EL (cell line): ENCODE results near the gene CATSPER4.

Experiments
- DNase-seq: peaks from one replicate; pipeline ENCODE4 v3.0.0-alpha.2; 2016

Gene CATSPER4

DNA sequence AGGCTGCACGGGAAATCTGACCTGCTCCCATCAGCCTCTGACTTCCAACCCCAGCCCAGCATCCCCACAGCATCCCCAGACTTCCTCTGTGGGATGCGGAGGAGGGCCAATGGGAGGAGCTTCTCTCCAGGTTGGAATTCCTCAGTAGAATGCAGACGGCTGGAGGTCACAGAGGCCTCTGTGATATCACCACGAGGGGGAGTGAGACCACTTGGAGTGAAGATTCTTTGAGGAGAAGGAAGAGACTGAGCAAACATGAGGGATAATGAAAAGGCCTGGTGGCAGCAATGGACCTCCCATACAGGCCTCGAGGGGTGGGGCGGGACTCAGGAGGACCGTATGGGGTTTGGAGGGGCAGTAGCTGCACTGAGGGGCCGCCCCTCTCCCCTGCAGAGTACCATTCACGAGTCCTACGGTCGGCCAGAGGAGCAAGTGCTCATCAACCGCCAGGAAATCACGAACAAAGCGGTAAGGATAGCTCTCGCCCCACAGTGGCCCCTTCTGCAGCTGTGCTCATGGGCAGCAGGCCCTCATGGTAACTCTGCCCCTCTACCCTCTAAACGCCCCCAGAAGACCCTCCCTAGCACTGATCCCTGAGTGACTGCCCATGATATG is at the start of gene CATSPER4:
Gene CATSPER4 (plus strand): TSS at position 230 of the 615 bp plus-strand sequence. CDS start 26 bp downstream, at position 256.
- peak; percentile 49 for DNase-seq

DNA sequence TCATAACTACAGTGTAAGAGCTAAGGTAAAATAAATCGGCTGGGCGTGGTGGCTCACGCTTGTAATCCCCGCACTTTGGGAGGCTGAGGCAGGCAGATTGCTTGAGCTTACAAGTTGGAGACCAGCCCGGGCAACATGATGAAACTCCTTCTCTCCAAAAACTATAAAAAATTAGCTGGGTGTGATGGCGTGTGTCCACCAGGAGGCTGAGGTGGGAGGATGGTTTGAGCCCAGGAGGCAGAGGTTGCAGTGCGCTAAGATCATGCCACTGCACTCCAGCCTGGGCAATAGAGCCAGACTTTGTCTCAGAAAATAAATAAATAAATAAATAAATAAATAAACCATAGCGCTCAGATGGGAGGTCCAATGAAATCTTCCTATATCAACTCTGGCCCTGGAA is 48.2 kb upstream of the CATSPER4 start:
- no peak for DNase-seq

DNA sequence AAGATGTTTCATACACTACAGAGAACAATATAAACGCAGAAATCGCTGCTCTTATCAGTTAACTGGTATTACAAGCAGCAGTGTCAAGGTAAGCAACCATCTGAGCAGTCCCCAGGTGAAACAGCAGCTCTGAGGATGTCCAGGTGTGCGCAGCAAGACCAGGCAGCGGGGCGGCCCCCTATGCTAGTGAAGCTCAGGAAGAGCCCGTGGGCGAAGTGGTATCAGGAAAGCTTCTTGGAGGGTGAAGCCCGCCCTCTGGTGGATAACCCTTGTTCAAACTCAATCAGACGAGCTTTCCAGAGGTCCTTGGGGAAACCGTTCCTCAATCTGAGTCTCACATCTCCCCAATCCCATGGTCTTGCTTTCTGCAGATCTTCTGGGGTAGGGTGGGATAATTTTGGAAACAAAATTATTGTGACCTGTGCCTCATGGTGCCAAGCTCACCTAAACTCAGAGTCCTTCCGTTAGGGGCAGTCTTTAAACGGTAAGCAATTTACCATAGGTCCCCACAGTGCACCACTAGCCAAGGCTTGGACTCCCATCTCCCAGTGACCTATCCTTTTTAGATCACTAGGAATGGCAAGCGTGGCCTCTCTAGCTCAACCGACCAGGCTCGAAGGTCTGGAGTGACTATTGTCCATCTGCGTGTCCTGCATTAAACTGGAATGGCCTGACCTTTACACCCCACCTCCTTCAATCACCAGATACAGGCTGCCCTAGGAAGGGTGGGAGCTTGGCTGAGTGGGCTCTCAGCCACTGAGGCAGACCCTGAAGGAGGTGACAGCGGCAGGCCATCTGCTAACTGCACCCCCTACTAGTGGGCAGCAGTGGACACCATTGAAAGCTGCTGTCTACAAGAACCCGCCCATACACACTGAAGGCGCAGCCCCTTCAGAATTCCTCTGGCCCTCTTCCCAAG is 45.1 kb upstream of the CATSPER4 start:
- DNase-seq, result peak; percentile 79

DNA sequence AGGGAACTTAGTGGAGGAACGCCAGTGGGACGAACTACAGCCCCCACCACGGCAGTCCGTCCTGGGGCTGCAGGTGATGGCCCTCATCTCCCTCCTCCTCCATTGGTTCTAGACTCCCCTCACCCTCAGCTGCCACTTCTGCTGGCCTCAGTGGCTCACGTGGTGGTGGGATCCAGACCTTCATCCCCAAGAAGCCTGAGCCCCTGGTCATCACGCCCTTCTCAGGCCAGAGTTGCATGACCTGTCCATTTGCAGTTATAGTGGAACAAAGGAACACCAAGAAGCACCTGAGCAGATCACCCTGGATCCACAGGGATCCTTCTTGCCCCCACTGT is 44.5 kb upstream of the CATSPER4 start:
- DNase-seq, result no peak

DNA sequence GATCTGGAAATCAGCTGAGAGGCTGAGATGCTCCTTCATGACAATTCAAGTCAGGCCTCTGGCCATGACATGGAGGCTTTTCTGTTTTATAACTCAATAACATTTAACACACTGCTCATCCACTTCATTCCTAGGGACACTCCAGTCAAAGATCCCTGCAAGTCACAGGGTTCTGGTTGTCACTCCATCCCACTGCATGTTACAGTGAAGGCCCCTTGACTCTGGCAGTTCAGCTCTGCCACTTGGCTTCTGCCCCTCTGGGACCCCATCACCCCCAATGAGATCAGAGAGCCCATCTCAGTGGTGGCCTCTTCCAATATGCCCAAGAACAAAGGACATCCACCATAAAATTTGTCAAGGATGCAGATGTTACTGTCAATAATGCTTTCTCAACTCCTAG is 41.5 kb upstream of the CATSPER4 start:
- no peak for DNase-seq

DNA sequence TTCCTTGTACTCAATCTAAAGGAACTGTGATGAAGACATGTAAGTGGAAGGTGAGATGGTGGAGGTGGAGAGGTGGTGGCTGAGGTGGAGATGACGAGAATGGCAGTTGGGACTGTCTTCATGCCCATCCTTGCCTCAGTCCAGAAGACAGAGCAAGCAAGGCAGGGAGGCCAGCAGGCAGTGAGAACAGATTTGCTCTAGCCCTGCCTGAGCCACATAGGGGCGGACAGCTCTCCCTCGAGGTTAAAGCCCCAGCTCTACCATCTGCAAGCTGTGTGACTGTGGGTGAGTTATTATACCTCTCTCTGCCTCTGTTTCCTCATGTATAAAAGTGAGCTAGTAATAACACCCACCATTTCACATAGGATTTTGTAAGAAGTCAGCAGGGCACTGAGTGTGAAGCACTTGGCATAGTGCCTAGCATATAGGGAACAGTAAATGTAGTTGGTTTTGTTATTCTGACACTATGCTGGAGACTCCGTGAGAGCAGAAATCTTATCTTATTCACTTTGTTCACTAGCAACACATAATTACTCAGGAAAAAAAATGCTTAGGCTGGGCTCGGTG is 36.4 kb upstream of the CATSPER4 start:
- no peak for DNase-seq

DNA sequence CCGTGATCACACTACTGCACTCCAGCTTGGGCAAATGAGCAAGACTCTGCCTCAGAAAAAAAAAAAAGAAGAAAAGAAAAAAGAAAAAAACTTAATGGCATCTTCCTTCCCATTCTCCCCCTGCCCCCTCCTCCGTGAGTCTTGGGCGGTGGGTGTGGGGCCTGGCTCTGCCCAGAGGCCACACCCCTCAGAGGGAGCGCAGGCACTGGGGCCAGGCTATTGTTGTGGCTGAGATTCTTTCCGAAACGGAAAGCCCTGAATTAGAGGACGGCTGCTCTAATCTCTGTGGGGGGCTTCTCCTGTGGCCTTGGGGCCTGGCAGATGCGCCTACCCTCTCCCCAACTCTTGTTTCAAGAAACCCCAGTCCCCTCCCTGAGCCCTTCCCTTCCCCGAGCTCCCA is 35.7 kb upstream of the CATSPER4 start:
- DNase-seq, result no peak

DNA sequence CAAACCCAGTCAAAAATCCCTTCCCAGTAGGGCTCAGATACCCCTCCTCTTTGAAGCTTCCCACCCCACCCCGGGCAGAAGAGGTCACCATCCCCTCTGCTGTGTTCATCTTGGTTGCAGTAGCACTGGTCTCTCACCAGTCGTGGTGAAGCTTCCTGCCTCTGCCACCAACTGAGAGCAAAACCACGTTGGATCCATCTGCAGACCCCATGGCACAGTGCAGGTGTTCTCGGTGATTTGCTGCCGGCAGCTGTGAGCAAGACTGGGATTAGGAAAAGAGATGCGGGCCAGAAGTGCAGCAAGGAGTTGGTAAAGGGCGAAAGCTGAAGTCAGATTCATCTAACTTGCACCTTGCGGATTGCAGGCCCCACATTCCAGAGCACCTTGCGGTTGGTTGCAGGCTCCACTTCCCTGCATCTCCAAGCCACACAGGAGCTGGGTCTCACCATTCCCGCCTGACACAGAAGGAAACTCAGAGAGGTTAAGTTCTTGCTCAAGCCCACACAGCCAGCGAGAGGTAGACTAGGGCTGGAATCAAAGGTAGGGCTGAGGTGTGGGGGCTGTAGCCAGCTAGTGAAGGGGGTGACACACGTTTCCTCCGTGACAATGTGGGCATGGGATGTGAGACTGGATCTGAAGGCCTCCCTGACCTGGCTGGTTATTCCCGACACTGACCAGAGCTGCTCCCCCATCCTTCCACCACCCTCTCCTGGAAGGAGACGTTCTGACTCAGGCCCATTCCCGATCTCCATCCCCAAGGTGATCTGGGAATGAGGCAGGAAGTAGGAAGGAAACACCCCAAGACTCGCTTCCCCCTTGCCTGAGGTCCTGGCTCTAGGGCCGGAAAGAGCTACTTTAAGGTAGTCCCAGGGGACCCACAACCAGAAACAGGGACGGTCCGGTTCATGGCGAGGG is 34.8 kb upstream of the CATSPER4 start:
- DNase-seq, result no peak

DNA sequence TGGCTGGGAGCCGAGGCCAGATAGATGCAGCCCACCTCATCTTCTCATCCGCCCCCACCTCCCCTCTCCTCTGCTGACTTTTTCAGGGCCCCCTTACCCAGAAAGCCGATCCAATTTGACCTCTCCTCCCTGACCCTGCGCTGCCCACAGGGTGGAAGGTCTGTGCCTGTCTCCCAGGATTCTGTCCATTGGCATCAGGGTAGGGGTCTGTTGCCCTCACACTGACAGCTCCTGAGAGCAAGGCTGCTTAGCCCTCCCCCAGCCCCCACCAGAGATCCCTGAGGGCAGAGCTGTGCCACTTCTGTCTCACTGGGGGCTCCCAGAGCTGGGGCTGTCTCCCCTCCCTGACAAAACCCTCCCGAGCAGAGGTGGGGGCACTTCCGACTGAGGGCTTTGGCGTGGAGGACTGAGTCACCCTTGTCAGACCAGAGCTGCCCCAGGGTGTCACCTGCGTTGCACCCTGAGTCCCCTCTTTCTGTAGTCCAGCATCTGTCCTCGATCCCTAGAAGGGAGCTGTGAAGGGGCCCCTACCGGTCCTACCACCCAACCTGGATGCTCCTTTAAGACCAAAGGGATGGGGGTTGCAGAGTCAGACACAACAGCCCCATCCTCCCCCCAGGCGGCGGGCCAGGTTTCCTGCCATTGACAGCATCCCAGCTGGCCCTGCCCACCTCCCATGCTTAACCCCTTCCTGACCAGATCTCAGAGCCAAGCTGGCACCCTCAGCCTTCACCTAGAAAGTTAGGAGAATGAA is 33.9 kb upstream of the CATSPER4 start:
- no peak for DNase-seq

DNA sequence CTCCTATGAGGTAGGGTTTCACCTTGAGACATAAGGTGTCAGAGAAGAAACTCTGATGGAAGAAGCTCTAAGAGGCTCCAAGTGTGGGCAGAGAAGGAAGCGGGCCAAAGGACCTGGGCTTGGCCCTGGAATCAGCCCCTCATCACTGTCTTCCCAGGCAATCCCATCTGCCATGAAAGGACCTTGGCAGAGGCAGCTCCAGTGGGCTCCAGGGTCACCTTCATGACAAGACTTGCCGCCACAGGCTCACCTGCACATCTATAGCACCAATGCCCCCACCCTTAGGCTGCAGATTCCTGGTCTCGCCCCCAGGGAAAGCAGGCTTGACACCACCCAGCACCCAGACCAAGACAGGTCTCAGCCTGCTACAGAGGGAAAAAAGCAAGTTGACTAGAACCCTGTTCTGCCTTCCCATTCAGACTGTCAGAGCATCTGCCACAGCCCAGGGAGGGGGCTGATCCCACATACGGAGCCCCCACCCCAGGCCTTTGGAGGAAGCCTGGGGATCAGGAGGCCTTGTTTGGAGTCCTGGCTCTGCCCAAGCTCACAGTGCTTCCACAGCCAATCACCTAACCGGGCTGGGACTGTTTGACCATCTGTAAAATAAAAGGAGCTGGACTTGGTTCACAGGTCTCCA is 32.0 kb upstream of the CATSPER4 start:
- no peak for DNase-seq

DNA sequence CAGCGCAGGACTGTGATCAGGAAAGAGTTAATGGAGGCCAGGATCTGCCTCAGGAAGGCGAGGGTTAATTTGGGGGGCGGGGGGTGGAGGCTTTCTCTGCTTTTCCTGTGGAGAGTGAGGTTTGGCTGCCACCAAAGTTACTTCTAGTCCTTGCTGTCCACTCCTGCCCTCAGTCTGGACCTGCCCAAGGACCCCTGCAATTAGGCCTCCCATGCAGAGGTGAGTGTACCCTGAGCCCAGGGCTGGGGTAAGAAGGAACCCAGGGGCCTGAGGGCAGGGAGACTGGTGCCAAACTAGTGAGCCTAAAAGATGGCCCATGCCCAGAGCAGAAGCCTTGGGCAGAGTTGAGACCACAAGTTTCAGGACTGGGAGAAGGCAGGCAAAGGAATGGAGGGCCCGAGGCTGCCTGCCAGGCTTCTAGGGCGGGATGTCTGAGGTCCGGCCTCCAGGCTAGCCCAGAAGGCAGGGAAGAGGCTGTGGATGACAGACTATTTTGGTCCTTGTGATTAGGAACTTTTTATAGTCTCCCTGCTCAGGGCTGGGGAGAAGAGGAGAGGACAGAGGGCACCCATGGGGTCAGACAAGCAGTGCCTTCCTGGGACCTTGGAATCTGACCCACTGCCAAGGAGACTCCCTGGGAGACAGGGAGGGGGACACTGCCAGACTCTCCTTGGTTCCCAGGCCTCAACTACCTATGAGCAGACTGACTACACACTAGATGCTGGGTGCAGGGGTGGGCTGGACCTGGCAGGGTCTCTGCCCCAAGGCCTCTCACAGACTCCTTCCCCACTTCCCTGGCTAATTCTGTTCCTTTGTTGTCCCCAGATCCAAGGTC is 31.3 kb upstream of the CATSPER4 start, which contains the start of gene FAM110D:
Gene FAM110D (plus strand): TSS at position 172 of the 835 bp plus-strand sequence. CDS start 2,213 bp downstream, outside the sequence.
- DNase-seq, result no peak

DNA sequence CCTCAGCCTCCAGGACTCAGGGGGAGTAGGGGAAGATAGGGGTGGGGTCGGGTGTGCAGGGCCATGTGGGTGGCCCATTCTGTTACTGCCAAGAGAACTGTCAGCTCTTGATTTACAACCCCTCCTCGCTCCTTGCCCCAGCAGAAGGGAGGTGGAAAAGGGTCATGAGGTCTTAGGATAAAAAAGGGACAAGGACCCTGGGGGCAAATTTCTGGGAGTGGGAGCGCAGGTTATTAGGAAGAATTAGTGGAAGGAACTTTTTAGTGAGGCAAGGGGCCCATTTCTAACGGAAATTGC is 30.7 kb upstream of the CATSPER4 start:
- no peak for DNase-seq

DNA sequence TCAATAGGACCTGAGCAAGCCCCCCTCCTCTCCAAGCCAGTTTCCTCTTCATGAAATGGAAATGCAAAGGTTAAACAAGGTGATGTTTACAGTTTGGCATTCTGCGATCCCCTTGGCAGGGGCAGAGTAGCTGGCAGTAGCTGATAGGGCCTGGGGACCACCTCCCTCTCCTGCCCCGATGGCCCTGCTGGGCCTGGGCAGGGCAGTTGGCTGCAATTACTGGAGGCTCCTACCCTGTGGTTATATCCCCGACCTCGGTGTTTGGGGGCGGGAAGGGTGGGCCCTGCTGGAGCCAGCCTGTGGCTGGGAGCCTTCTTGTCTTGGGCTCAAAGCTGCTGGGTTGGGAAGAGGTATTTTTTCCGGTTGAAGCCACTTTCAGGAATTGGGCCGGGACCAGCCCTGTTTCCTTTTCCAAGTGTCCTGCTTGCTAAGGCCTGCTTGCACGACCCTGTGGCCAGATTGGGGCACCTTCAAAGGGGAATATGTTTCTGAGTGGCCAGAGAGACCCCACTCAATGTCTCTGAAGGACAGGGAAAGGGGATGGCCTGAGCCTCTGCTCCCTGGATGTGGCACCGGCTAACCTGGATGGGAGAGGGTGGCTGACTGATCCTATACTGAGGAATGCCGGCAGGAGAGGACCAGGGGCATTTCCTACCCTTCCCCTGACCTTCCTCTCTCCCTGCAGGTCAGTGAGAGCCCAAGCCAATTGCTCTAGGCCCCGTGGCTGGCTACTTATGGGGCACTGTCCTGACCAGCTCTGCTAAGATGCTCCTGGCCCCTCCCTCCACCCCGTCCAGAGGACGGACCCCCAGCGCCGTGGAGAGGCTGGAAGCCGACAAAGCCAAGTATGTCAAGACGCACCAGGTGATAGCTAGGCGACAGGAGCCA is 29.6 kb upstream of the CATSPER4 start:
- no peak for DNase-seq

DNA sequence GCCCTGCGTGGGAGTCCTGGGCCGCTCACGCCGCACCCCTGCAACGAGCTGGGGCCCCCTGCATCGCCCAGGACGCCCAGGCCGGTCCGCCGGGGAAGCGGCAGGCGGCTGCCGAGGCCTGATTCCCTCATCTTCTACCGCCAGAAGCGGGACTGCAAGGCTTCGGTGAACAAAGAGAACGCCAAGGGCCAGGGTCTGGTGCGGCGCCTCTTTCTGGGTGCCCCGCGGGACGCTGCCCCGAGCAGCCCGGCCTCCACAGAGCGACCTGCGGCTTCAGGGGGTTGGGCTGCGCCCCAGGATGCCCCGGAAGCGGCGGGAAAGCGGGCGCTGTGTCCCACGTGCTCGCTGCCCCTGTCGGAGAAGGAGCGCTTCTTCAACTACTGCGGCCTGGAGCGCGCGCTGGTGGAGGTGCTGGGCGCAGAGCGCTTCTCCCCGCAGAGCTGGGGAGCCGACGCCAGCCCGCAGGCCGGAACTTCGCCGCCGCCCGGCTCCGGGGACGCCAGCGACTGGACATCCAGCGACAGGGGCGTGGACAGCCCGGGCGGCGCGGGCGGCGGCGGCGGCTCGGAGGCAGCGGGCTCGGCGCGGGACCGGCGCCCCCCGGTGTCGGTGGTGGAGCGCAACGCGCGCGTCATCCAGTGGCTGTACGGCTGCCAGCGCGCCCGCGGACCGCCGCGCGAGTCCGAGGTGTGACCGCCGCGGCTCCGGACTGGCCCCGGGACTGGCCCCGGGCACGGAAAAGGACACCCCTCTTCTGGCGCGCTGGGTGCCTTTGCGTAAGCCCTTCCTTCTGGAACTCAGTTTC is 28.8 kb upstream of the CATSPER4 start:
- DNase-seq, result peak; percentile 63

DNA sequence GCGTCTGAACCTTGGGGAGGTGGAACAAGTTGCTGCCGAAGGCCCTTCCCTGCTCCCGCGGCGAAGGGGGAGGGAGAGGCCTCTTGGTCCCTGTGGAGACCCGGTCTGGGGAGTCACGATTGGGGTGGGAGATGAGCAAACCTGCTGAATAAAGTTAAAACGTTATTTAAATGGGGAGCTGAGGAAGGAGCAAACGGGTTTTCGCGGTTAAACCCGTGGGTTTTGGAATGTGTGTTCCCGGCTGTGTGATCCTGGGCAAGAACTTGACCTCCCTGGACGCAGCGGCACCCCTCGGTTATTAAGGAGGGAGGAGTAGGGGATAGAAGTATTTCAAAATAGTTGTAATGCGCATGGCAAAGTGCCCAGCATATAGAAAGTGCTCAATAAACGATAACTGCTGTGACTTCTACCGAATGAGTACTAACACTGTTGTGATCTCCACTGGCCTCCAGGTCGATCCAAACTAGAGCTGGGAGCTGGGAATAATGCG is 28.1 kb upstream of the CATSPER4 start:
- no peak for DNase-seq

DNA sequence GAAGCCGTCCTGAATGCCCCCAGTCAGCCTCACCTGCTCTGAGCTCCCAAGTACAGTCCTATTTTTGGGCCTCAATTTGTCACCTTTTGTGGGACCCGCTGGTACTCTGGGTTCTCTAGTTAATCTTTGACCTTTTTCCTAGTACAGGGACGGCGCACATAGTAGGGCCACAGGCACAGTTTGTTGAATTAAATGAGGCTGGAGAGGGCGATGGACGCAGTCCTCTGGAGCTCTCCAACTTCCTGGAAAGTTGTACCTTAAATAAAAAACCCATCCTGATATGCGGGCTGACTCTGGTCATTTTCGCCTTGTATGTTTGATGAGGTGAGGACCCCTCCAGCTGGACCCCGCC is 26.7 kb upstream of the CATSPER4 start:
- no peak for DNase-seq

DNA sequence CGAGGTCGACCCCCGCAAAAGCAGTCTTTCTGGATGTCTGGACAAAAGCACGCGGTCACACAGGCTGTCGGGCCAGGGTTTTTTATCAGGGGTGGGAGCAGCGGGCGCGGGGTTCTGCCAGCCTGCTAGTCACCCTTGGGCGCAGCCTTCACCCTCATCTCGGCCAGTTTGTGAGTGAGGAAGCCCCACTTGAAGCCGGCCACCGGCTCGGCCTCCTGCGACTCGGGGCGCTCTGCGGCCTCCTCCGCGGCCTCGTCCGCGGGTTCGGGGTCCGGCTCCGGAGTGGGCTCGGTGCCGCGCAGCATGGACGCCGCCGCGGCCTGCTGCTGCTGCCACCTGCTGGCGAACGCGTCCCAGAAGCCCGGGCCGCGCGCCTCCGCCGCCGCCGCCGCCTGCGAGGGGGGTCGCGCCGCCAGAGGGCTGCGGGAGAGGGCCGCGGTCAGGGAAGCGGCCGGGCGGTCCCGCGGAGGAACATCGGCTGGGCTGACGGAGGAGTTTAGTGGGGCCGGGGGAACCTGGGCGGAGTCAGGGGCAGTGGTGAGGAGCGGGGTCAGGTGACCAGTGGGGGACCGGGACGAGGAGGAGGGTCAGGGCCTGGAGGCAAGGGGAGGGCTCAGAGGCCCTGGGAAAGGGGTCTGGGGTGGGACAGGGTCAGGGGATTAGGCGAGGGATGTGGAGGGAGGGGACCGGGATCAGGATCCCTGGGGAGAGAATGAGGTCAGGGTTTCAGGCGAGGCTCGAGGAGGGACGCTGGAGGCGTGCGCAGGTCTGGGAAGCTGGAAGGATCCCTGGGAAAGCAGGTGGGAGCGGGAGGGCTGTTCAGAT is 26.2 kb upstream of the CATSPER4 start:
- peak; percentile 41 for DNase-seq
